ENCODE data around the gene MYLK4. TPM values are rescaled to one million over a fixed set of nuclear protein-coding genes. Genes with fewer than 3 reads are reported as not detected.

The MYLK4 gene
- polyA plus RNA-seq, 1 experiment = 0.21 TPM

GRCh38 chr6:2725999-2726567, 24.6 kb downstream of the MYLK4 start:
- DNase-seq (ENCODE audit: low read depth, low spot score) = no peak
- Histone ChIP-seq H3K27ac (ENCODE audit: low read depth, low read length) (peak overlapping the region; percentile 11), H3K4me3 (ENCODE audit: low read depth, low read length) (no peak overlapping the region), H3K9me3 (ENCODE audit: control insufficient read depth, insufficient read depth, low read length) (no peaks in the 10 kb centered on the region), H3K27me3 (ENCODE audit: control insufficient read depth, insufficient read depth, low read length) (no peaks in the 10 kb centered on the region)
- POLR2A ChIA-PET = no interaction called here
- CTCF ChIA-PET = interaction anchor here (0.9 to 1.9 kb wide), 4 partner anchors 12 to 92 kb away, joined by 3 to 11 read pairs (median 4); no protein-coding TSS in a partner anchor
- TF ChIP-seq CTCF (IDR thresholded peaks at IDR 0.05; ENCODE audit: low read depth, low read length) = no peak

GRCh38 chr6:2725364-2725988, 25.2 kb downstream of the MYLK4 start:
- no peaks in the 10 kb centered on the region for H3K27me3 ChIP-seq (ENCODE audit: control insufficient read depth, insufficient read depth, low read length)
- H3K9me3 ChIP-seq (ENCODE audit: control insufficient read depth, insufficient read depth, low read length) = no peaks in the 10 kb centered on the region
- ChIA-PET CTCF (interaction anchor here (0.5 to 1.3 kb wide), 3 partner anchors 13 to 195 kb away, joined by 3 to 4 read pairs (median 3); no protein-coding TSS in a partner anchor), POLR2A (no interaction called here)
- no peak for DNase-seq (ENCODE audit: low read depth, low spot score)
- TF ChIP-seq CTCF (IDR thresholded peaks at IDR 0.05; ENCODE audit: low read depth, low read length) = no peak
- H3K4me3 ChIP-seq (ENCODE audit: low read depth, low read length) = no peak overlapping the region
- H3K27ac ChIP-seq (ENCODE audit: low read depth, low read length) = peak overlapping the region; percentile 2

GRCh38 chr6:2721219-2721618, 29.5 kb downstream of the MYLK4 start:
- Histone ChIP-seq H3K27me3 (ENCODE audit: control insufficient read depth, insufficient read depth, low read length) (no peaks in the 10 kb centered on the region), H3K27ac (ENCODE audit: low read depth, low read length) (no peak overlapping the region), H3K4me3 (ENCODE audit: low read depth, low read length) (no peak overlapping the region), H3K9me3 (ENCODE audit: control insufficient read depth, insufficient read depth, low read length) (no peaks in the 10 kb centered on the region)
- no peak for TF ChIP-seq CTCF (IDR thresholded peaks at IDR 0.05; ENCODE audit: low read depth, low read length)
- POLR2A ChIA-PET = no interaction called here
- DNase-seq (ENCODE audit: low read depth, low spot score) = no peak
- CTCF ChIA-PET = no interaction called here

- no peak for TF ChIP-seq CTCF (IDR thresholded peaks at IDR 0.05; ENCODE audit: low read depth, low read length)
- Histone ChIP-seq H3K27ac (ENCODE audit: low read depth, low read length) (peak overlapping the region; percentile 49), H3K4me3 (ENCODE audit: low read depth, low read length) (no peak overlapping the region), H3K27me3 (ENCODE audit: control insufficient read depth, insufficient read depth, low read length) (no peaks in the 10 kb centered on the region), H3K9me3 (ENCODE audit: control insufficient read depth, insufficient read depth, low read length) (no peaks in the 10 kb centered on the region)
- no peak for DNase-seq (ENCODE audit: low read depth, low spot score)
- POLR2A ChIA-PET = no interaction called here
- CTCF ChIA-PET = interaction anchor here (0.6 to 1.3 kb wide), 3 partner anchors 19 to 84 kb away, joined by 4 to 9 read pairs (median 6); partner anchors contain the start of gene MYLK4
Observed at GRCh38 chr6:2719093-2719455, 31.6 kb downstream of the MYLK4 start.

GRCh38 chr6:2718334-2719092, 32.2 kb downstream of the MYLK4 start:
- DNase-seq (ENCODE audit: low read depth, low spot score) = no peak
- CTCF ChIA-PET = interaction anchor here (0.6 to 1.3 kb wide), 3 partner anchors 19 to 83 kb away, joined by 4 to 9 read pairs (median 6); partner anchors contain the start of gene MYLK4

More at GRCh38 chr6:2718334-2719092, 32.2 kb downstream of the MYLK4 start:
- Histone ChIP-seq H3K27me3 (ENCODE audit: control insufficient read depth, insufficient read depth, low read length) (no peaks in the 10 kb centered on the region), H3K27ac (ENCODE audit: low read depth, low read length) (peak overlapping the region; percentile 49), H3K9me3 (ENCODE audit: control insufficient read depth, insufficient read depth, low read length) (no peaks in the 10 kb centered on the region), H3K4me3 (ENCODE audit: low read depth, low read length) (no peak overlapping the region)
- POLR2A ChIA-PET = no interaction called here
- TF ChIP-seq CTCF (IDR thresholded peaks at IDR 0.05; ENCODE audit: low read depth, low read length) = no peak
